ENCODE data around the gene WSB1.

Gene WSB1

DNA sequence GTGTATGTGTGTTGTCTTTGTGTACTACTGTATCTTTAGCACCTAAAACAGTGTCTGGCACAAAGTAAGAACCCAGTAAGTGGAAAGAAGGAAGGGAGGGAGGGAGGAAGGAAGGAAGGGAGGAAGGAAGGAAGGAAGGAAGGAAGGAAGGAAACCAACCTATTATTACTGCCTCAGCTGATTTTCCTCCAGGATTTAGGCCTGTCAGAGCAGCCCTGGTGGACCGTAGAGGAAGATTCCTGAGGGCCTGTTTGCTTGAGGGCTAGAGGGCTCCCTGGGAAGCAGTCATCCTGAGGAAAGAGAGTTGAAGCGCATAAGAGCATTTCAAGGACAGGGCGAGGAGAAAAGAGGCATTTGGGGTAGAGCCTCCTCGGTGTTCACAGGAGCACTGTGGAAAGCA, 61.5 kb downstream of the WSB1 start:
- H3K27me3 ChIP-seq = no peaks in the 10 kb centered on the region
- H3K4me3 ChIP-seq = no peak overlapping the region
- intact Hi-C loops (cut with DNase I; ENCODE audit: low total_unique reads) = loop anchor here (10.0 kb wide), 1 partner anchor 139 kb away; no protein-coding TSS in a partner anchor
- TF ChIP-seq, protein P1, sequence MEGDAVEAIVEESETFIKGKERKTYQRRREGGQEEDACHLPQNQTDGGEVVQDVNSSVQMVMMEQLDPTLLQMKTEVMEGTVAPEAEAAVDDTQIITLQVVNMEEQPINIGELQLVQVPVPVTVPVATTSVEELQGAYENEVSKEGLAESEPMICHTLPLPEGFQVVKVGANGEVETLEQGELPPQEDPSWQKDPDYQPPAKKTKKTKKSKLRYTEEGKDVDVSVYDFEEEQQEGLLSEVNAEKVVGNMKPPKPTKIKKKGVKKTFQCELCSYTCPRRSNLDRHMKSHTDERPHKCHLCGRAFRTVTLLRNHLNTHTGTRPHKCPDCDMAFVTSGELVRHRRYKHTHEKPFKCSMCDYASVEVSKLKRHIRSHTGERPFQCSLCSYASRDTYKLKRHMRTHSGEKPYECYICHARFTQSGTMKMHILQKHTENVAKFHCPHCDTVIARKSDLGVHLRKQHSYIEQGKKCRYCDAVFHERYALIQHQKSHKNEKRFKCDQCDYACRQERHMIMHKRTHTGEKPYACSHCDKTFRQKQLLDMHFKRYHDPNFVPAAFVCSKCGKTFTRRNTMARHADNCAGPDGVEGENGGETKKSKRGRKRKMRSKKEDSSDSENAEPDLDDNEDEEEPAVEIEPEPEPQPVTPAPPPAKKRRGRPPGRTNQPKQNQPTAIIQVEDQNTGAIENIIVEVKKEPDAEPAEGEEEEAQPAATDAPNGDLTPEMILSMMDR (IDR thresholded peaks at IDR 0.05) = no peak
- DNase-seq = no peak
- H3K27ac ChIP-seq = no peak overlapping the region
- peaks cover 0 to 18% (median 14%) of the 10 kb centered on the region in 4 donors for H3K4me1 ChIP-seq
- H3K36me3 ChIP-seq = no peaks in the 10 kb centered on the region
- no peaks in the 10 kb centered on the region for H3K9me3 ChIP-seq

DNA sequence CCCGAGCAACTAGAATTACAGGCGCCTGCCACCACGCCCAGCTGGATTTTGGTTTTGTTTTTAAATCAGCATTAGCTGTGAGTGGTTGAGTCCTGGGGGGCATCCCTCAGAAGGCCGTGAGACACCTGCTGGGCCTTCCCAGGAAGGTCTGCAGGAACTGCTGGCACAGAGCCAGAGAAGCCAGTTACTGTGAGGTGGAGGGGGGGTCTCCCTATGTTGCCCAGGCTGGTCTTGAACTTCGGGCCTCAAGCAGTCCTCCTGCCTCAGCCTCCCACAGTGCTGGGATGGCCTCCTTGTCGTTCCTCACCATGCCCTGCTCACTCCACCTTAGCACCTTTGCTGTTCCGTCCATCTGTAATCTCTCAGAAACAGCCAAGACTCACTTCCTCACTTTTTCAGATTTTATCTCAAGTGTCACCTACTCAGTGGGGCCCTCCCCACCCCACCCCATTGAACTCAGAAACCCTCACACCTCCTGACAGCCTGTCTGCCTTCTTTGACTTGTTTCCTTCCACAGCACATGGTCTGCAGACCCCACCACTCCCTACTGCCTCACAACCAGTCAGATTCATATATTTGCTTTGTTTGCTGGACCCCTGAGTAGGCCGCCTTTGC, 62.3 kb downstream of the WSB1 start:
- intact Hi-C loops (cut with DNase I; ENCODE audit: low total_unique reads) = loop anchor here (10.0 kb wide), 1 partner anchor 139 kb away; no protein-coding TSS in a partner anchor
- no peak overlapping the region for H3K27ac ChIP-seq
- TF ChIP-seq, protein P1 (IDR thresholded peaks at IDR 0.05) = no peak
- no peaks in the 10 kb centered on the region for H3K9me3 ChIP-seq
- H3K4me3 ChIP-seq = no peak overlapping the region
- no peak for DNase-seq
- H3K4me1 ChIP-seq = peaks cover 0 to 18% (median 14%) of the 10 kb centered on the region in 4 donors
- no peaks in the 10 kb centered on the region for H3K27me3 ChIP-seq
- no peaks in the 10 kb centered on the region for H3K36me3 ChIP-seq

DNA sequence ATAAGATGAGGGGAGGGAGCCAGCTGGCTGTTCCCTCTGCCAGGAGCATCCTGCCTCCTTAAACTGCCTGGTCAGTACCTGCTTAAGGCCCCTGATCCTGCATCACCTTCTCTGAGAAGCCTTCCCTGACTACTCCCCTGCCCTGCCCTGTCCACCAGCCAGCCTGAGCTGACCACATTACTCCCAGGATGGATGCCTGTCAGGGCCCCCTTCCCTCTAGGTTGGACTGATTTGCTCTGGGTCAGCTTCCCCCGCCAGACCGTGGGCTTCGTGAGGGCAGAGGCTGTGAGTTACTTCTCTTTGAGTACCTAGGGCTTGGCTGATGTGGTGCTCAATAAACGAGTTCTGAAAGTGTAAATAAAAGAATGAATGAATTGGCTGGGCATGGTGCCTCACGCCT, 63.3 kb downstream of the WSB1 start:
- Histone ChIP-seq H3K27ac (no peak overlapping the region), H3K36me3 (no peaks in the 10 kb centered on the region), H3K9me3 (no peaks in the 10 kb centered on the region), H3K27me3 (no peaks in the 10 kb centered on the region), H3K4me1 (peaks cover 0 to 18% (median 14%) of the 10 kb centered on the region in 4 donors), H3K4me3 (no peak overlapping the region)
- intact Hi-C loops (cut with DNase I; ENCODE audit: low total_unique reads) = loop anchor here (10.0 kb wide), 1 partner anchor 138 kb away; no protein-coding TSS in a partner anchor
- no peak for DNase-seq
- TF ChIP-seq, protein P1 (IDR thresholded peaks at IDR 0.05) = no peak

DNA sequence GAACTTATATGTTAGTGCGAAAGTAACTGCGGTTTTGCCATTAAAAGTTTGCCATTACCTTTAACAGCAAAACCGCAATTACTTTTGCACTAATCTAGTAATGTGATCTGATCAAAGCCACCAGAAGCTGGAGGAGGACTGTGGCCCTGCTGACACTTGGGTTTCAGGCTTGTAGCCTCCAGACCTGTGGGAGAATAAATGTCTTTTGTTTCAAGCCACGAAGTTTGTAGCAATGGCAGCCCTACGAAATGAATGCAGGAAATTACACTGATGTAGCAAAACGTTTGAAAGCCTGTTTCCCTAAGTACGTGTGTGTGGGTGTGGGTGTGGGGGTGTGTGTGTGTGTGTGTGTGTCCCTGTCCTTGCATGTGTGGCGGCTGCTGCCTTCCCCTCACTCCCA, 66.6 kb downstream of the WSB1 start:
- Histone ChIP-seq H3K9me3 (no peaks in the 10 kb centered on the region), H3K27ac (no peak overlapping the region), H3K4me1 (peaks cover 0 to 17% (median 8%) of the 10 kb centered on the region in 4 donors), H3K36me3 (no peaks in the 10 kb centered on the region), H3K27me3 (no peaks in the 10 kb centered on the region), H3K4me3 (no peak overlapping the region)
- intact Hi-C loops (cut with DNase I; ENCODE audit: low total_unique reads) = loop anchor here (10.0 kb wide), 1 partner anchor 64 kb away; no protein-coding TSS in a partner anchor
- TF ChIP-seq, protein P1 (IDR thresholded peaks at IDR 0.05) = no peak
- no peak for DNase-seq

GRCh38 chr17:27361695-27362094, 67.8 kb downstream of the WSB1 start:
- no peak overlapping the region for H3K4me3 ChIP-seq
- intact Hi-C loops (cut with DNase I; ENCODE audit: low total_unique reads) = loop anchor here (2.0 to 10.0 kb wide), 2 partner anchors 21 to 63 kb away; no protein-coding TSS in a partner anchor
- H3K27me3 ChIP-seq = no peaks in the 10 kb centered on the region
- H3K27ac ChIP-seq = no peak overlapping the region
- H3K36me3 ChIP-seq = no peaks in the 10 kb centered on the region
- no peak for DNase-seq
- no peaks in the 10 kb centered on the region for H3K9me3 ChIP-seq
- TF ChIP-seq, protein P1 (IDR thresholded peaks at IDR 0.05) = no peak
- H3K4me1 ChIP-seq = peaks cover 0 to 17% (median 8%) of the 10 kb centered on the region in 4 donors

Measured in tibial artery (tissue), 4 donors.